ENCODE results near the gene RHBDF1. TPM values are rescaled to one million over a fixed set of nuclear protein-coding genes. Genes with fewer than 3 reads are reported as not detected.

The RHBDF1 gene
- total and polyA plus RNA-seq, 2 of the 13 experiments (the other 11 are each of a cell fraction or from before 2014, with no cell fraction given) = 5.4 to 26.9 TPM

DNA sequence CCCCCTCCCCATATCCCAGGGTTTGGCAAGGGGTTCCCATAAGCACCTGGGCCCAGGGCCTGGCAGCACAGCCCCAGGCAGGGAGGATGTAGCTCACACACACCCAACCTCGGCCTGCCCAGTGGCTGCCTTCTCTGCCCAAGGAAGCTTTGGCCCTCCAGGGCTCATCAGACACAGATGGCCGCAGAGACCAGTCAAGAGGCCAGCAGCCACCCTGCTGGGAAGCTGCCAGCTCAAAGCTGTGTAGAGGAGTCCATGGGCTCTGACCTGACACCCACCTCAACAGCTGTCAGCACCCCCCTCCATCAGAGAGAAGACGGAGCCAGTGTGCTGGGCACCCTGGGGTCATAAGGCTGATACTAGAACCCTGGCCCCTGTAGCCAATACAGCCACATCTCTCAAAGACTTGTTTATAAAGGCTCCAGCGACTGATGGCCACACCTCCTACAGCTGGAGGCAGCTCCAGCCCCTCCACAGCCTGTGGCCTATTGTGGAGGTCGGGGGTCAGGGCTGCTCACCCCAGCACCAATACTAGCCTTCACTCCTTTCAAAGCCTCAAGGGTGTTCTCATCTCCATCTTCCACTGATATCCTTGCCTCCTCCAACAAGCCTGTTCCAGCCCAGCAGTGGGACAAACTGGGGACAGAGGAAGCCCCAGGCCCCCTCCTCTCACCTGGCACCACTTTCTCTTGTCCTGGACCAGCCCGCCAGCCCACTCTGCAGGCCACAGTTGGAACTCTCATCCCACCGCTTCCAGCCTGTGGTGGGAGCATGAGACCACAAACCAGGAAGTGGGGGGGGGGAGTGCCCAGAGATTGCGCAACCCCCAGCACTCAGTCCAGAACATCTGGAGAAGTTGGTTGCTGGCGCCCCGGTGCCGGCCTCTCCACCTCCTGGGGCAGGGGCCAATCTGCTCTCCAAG lies 3.4 kb upstream of the RHBDF1 start (continued):
- TF ChIP-seq, protein P1, sequence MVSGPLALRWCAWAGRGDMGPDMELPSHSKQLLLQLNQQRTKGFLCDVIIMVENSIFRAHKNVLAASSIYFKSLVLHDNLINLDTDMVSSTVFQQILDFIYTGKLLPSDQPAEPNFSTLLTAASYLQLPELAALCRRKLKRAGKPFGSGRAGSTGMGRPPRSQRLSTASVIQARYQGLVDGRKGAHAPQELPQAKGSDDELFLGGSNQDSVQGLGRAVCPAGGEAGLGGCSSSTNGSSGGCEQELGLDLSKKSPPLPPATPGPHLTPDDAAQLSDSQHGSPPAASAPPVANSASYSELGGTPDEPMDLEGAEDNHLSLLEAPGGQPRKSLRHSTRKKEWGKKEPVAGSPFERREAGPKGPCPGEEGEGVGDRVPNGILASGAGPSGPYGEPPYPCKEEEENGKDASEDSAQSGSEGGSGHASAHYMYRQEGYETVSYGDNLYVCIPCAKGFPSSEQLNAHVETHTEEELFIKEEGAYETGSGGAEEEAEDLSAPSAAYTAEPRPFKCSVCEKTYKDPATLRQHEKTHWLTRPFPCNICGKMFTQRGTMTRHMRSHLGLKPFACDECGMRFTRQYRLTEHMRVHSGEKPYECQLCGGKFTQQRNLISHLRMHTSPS (CRISPR knock-in tag; IDR thresholded peaks at IDR 0.05; ENCODE audit: low read depth) = no peak
- TF ChIP-seq PITX1 (CRISPR knock-in tag; IDR thresholded peaks at IDR 0.05) = no peak
- TF ChIP-seq, protein P2, sequence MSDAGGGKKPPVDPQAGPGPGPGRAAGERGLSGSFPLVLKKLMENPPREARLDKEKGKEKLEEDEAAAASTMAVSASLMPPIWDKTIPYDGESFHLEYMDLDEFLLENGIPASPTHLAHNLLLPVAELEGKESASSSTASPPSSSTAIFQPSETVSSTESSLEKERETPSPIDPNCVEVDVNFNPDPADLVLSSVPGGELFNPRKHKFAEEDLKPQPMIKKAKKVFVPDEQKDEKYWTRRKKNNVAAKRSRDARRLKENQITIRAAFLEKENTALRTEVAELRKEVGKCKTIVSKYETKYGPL (CRISPR knock-in tag; IDR thresholded peaks at IDR 0.05) = no peak
- no peak; the same call in 1 of the 2 replicates for TF ChIP-seq THAP11 (CRISPR knock-in tag; IDR thresholded peaks at IDR 0.05)
- no peak for TF ChIP-seq ISL2 (CRISPR knock-in tag; IDR thresholded peaks at IDR 0.05)
- TF ChIP-seq ZNF496 (CRISPR knock-in tag; IDR thresholded peaks at IDR 0.05; ENCODE audit: insufficient replicate concordance) = no peak
- TF ChIP-seq ATM (IDR thresholded peaks at IDR 0.05; ENCODE audit: borderline replicate concordance) = no peak
- TF ChIP-seq ZNF292 (CRISPR knock-in tag; IDR thresholded peaks at IDR 0.05; ENCODE audit: borderline replicate concordance, low read depth) = no peak
- no peak for TF ChIP-seq POLR2AphosphoS2 (IDR thresholded peaks at IDR 0.05; ENCODE audit: low read depth, low read length)
- TF ChIP-seq SIN3B (IDR thresholded peaks at IDR 0.05; ENCODE audit: low read length) = no peak
- TF ChIP-seq IRF2 (CRISPR knock-in tag; IDR thresholded peaks at IDR 0.05) = no peak
- TF ChIP-seq REXO4 (CRISPR knock-in tag; IDR thresholded peaks at IDR 0.05; ENCODE audit: borderline replicate concordance) = no peak
- no peak for TF ChIP-seq ZNF10 (CRISPR knock-in tag; IDR thresholded peaks at IDR 0.05; ENCODE audit: borderline replicate concordance, low read depth)
- TF ChIP-seq E2F2 (CRISPR knock-in tag; IDR thresholded peaks at IDR 0.05; ENCODE audit: borderline replicate concordance) = no peak
- no peak for TF ChIP-seq RFXANK (CRISPR knock-in tag; IDR thresholded peaks at IDR 0.05)
- TF ChIP-seq ZNF567 (CRISPR knock-in tag; IDR thresholded peaks at IDR 0.05; ENCODE audit: borderline replicate concordance) = no peak
- TF ChIP-seq, protein P3, sequence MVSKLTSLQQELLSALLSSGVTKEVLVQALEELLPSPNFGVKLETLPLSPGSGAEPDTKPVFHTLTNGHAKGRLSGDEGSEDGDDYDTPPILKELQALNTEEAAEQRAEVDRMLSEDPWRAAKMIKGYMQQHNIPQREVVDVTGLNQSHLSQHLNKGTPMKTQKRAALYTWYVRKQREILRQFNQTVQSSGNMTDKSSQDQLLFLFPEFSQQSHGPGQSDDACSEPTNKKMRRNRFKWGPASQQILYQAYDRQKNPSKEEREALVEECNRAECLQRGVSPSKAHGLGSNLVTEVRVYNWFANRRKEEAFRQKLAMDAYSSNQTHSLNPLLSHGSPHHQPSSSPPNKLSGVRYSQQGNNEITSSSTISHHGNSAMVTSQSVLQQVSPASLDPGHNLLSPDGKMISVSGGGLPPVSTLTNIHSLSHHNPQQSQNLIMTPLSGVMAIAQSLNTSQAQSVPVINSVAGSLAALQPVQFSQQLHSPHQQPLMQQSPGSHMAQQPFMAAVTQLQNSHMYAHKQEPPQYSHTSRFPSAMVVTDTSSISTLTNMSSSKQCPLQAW (CRISPR knock-in tag; IDR thresholded peaks at IDR 0.05) = peak; percentile 22; the same call in 1 of the 2 replicates
- no peak for TF ChIP-seq ZNF382 (CRISPR knock-in tag; IDR thresholded peaks at IDR 0.05; ENCODE audit: borderline replicate concordance)

All from HepG2 (cell line).